ENCODE results near the gene ATP6V1G2.
"Not testable (repeated sequence)": the region's sequence is repeated elsewhere in the genome, so short reads cannot be mapped to it uniquely, and the experiment has no call there.

- TF ChIP-seq, protein P1, sequence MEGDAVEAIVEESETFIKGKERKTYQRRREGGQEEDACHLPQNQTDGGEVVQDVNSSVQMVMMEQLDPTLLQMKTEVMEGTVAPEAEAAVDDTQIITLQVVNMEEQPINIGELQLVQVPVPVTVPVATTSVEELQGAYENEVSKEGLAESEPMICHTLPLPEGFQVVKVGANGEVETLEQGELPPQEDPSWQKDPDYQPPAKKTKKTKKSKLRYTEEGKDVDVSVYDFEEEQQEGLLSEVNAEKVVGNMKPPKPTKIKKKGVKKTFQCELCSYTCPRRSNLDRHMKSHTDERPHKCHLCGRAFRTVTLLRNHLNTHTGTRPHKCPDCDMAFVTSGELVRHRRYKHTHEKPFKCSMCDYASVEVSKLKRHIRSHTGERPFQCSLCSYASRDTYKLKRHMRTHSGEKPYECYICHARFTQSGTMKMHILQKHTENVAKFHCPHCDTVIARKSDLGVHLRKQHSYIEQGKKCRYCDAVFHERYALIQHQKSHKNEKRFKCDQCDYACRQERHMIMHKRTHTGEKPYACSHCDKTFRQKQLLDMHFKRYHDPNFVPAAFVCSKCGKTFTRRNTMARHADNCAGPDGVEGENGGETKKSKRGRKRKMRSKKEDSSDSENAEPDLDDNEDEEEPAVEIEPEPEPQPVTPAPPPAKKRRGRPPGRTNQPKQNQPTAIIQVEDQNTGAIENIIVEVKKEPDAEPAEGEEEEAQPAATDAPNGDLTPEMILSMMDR (IDR thresholded peaks at IDR 0.05): not testable (repeated sequence)
- not testable (repeated sequence) for TF ChIP-seq POLR2A (IDR thresholded peaks at IDR 0.05)
These were observed 44.3 kb upstream of the ATP6V1G2 start for GRCh38 chr6:31590691-31591090.

Data from adrenal gland (tissue), 5 donors.